ENCODE results near the gene NOX1.
A peak's percentile ranks its signal among the peaks of the same experiment; 100 is the strongest.

NOX1 gene

GRCh38 chrX:100874325-100874724 is at the start of gene NOX1:
Gene NOX1, minus strand, starts transcription at chrX:100874359. Its CDS starts 220 bp downstream, at chrX:100874139.
- DNase-seq: no peak

GRCh38 chrX:100915562-100915961 is 41.4 kb upstream of the NOX1 start:
- DNase-seq: no peak

- no peak for DNase-seq
Measured at GRCh38 chrX:100913111-100913510, 39.0 kb upstream of the NOX1 start.

GRCh38 chrX:100911731-100912130 is 37.6 kb upstream of the NOX1 start:
- no peak for DNase-seq

GRCh38 chrX:100905620-100906019 is 31.5 kb upstream of the NOX1 start:
- DNase-seq: no peak

- DNase-seq: no peak
Measured at GRCh38 chrX:100904433-100904832, 30.3 kb upstream of the NOX1 start.

- no peak for DNase-seq
Measured at GRCh38 chrX:100895365-100896075, 21.4 kb upstream of the NOX1 start.

- no peak for DNase-seq
Measured at GRCh38 chrX:100883654-100884053, 9.5 kb upstream of the NOX1 start.

GRCh38 chrX:100880368-100880767 is 6.2 kb upstream of the NOX1 start:
- no peak for DNase-seq

- no peak for DNase-seq
Measured at GRCh38 chrX:100871594-100872560, 2.3 kb downstream of the NOX1 start.

GRCh38 chrX:100870527-100870926 is 3.6 kb downstream of the NOX1 start:
- DNase-seq: no peak

GRCh38 chrX:100868273-100868672 is 5.9 kb downstream of the NOX1 start:
- no peak for DNase-seq

GRCh38 chrX:100864657-100865391 is 9.3 kb downstream of the NOX1 start:
- no peak for DNase-seq

GRCh38 chrX:100863326-100863864 is 10.8 kb downstream of the NOX1 start:
- DNase-seq: no peak

- DNase-seq: no peak
Measured at GRCh38 chrX:100852810-100853209, 21.3 kb downstream of the NOX1 start.

- DNase-seq: no peak
Measured at GRCh38 chrX:100850317-100850716, 23.8 kb downstream of the NOX1 start.

GRCh38 chrX:100831219-100831946 is 42.8 kb downstream of the NOX1 start:
- no peak for DNase-seq

GRCh38 chrX:100830547-100830946 is 43.6 kb downstream of the NOX1 start:
- no peak for DNase-seq

GRCh38 chrX:100830143-100830542 is 44.0 kb downstream of the NOX1 start:
- no peak for DNase-seq

GRCh38 chrX:100829730-100830129 is 44.4 kb downstream of the NOX1 start:
- no peak for DNase-seq

GRCh38 chrX:100819837-100820666 is 54.1 kb downstream of the NOX1 start, which contains the start of gene CSTF2:
Gene CSTF2, plus strand, starts transcription at chrX:100820391. Its CDS starts 26 bp downstream, at chrX:100820417.
- DNase-seq: peak; percentile 60

Data from SHP77 treated with DMSO at 0.1 percent for 48 hours (cell line).